GM12892 (cell line): ENCODE measurements around the gene APCDD1.

Source experiments
- POLR2A ChIP-seq: IDR thresholded peaks from 2 replicates; pipeline ENCODE4 v1.6.1; 2011; ENCODE audit warnings: low read depth, low read length, control low read depth
- POLR2AphosphoS5 ChIP-seq: IDR thresholded peaks from 2 replicates; pipeline ENCODE4 v1.6.1; 2011; ENCODE audit warnings: low read depth, low read length, control low read depth

GRCh38 chr18:10417191-10417590, 37.2 kb upstream of the APCDD1 start:
- TF ChIP-seq POLR2AphosphoS5 (no peak), POLR2A (no peak)
